Stimulated activated naive CD4-positive, alpha-beta T cell (primary cell): ENCODE results near the gene RAD52.
A peak's percentile ranks its signal among the peaks of the same experiment; 100 is the strongest.

Experiments
- DNase-seq, 6 experiments: peaks; one replicate each; lab custom pipeline; 2025; lab: John Stamatoyannopoulos, UW

Gene RAD52

DNA sequence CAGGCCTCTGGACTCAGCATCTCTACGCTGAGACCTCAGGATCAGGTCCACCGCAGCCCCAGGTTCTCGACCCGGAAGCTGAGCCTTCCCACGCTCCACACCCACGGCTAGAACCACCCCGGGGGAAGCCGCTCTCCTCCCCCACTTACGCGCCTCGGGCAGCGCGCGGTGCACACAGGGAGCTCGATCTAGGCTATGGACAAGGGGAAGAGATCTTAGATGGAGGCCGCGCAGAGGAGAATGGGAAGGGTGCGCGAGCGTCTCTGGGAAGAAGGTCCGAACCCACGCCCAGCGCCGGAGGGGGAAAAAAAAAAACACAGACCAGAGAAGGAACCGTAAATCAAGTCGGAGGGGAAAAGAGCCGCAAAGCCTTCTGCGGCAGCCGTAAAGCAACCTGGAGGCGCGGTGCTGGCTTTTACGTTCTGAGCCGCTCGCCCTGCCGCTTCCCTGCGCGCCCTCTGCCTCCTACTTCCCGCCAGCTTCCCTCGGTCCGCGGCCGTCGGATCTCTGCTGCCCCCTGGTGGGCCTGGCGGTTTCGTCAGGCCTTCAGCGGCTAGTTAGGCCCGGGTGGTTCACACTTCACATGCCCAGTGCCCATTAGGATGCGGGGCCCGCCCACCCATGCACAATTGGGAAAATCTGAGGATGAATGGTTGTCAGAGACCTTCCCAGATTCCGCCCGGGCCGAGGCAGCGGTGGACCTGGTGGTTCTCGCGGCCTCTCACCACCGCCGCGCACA, at the start of gene RAD52:
RAD52 (minus strand) TSS at position 242 of the 739 bp plus-strand sequence. CDS start 16,636 bp downstream, outside the sequence.
- peak; percentile 91 to 97 (median 94) for DNase-seq

DNA sequence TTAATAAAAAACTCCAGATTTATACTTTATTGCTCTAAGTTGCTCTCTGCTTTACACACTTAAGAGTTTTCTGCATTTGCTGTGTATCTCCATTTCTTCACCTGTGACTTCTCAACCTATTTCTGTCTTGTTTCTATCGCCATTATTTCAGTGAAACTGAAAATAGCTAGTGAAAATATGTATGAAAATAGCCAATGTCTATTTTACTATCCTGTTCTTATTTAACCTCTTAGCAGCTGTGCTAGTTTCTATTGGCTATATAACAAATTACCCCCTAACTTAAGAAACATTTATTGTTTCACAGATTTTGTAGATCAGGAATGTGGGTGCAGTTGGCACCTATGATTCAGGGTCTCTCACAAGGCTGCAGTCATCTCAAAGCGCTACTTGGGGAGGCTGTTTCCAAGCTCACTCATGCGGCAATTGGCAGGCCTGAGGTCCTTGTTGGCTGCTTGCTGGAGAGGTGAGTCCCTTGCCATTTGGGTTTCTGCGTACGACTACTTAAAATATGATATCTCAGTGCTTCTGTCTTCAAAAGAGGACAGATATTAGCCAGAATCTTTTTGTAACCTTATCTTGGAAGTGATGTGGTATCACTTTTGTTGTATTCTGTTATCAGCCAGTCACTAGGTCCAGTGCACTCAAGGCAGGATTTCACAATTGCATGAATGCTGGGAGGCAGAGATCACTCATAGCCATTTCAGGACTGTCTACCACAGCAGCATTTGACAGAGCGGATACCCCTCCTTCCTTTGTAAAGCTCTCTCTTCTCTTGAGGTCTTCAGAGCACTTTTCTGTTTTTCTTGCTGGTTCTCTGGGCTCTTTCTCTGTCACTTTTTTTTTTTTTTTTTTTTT, 48.8 kb upstream of the RAD52 start:
- DNase-seq = no peak

DNA sequence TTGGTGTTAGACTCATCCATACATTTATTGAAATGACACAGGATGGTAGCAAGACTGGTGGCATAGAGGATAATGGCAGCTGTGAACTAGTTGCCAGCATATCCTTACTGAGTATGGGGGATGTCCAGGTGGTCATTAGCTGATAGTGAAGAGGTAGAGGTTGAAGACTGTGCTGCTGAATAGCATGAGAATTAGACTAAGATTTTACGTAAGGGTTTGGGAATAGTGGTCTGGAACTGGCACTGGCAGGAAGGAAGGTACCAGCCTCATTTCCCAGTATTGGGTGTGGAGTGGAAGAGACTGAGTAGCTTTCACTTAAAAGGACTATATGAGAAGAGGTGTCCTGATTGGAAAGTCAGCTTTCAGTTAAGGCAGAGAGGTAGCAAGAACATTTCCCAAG, 48.0 kb upstream of the RAD52 start:
- DNase-seq = no peak

DNA sequence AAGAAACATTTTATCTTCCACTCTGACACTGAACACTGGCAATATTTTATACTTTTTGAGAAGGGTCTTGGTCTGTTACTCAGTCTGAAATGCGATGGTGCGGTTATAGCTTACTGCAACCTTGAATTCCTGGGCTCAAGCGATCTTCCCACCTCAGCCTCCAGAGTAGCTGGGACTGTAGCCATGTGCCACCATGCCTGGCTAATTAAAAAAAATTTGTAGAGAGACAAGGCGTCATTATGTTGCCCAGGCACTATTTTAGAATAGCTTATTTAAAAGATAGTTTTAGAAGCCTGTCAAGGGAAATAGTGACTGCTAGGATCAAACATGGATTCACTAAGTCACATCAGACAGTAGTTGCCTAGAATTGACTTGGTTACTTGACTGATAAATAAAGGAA, 47.4 kb upstream of the RAD52 start:
- DNase-seq = no peak

DNA sequence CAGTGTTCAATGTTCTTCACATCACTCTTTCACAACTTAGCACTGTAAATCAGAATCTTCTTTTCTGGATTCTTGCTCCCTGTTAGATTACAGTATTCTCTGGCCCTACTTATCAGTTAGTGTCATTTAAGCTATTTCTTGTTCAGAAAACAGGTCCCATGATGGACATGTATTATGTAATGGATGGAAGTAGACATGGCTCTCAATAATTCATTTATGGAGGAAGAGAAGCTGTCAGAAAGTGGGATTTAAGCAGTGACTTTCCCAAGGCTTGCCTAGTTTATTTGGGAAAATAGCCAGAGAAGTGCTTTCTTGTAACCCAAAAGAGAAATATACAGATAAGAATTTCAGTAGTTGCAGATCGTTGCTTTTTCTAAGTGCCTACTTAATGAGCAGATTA, 43.2 kb upstream of the RAD52 start:
- no peak for DNase-seq

DNA sequence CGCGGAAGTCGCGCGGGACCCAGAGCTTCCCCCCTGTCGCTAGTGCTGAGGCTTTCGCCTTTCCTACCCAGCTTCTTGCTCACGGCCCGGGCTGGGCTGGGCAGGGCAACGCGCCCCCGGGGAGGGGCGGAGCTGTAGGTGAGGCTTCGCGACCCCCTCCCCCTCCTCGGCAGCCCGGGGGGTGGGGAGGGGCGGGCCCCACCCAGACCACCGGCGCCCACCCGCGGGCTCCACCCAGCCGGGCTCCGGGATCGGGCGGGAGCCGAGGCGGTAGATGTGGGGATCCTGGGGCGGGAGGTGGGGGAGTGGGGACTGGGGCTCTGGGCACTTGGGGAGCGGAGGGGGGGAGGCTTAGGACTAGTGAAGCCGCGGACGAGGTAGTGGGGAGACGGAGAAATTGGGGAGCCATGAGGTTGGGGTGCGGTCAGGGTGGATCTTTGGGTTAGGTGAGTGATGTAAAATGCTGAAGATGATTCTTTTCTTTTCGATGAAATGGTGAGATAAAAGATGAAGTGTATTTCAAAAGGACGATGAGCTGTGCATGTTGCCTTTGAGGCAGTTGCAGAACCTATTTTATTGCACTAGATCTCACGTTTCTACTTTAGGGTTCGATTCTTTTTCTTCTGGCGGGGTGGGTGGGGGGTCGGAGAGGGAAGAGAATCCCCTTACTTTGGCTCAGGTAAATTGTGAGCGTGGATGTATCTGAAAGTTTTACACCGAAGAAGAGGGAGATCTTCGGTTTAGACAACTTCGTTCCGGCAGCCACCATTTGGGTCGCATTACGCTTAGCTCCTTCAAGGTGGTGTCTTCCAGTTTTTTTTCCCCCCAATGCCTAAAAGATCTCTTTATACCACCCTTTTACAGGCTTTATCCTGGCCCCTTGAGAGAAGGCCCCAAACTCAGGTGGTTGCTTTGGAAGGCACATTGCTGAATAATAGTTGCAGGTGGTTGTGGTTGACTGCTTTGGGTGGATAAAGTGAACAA, 42.1 kb upstream of the RAD52 start:
- peak in 4 of 6 experiments; percentile 19 to 77 (median 50) for DNase-seq

DNA sequence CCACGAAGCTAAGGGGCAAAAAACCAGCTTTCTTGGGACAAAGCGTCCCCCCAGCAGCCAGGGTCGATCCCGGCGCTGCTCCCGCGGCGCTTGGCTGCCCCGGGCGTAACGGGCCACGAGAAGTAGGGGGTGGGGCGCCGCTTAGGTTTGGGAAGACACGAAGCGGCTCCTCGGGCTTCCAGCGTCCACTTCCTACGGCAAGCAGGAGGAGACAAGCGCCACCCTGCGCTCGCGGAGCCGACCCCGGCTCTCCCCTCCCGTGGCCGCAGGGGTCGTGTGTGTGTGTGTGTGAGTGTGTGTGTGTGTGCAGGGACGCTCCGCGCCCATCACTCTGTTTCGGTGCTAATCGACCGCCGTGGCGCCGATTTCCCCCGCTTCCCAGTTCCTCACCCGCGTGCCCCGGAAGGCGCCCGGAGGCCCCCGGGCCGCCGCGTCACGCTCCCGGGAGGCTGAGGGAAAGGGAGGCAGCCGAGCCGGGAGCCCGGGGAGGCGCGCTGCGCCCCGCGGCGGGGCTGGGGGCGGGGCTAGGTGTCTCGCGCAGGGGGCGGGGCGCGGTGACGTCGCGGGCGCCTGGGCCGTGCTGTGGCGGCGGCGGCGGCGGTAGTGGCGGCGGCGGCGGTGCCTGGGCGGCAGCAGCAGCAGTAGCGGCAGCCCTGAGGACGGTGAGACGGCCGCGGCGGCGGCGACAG, 41.3 kb upstream of the RAD52 start, which contains the start of gene ERC1:
ERC1 (plus strand) TSS at position 563 of the 689 bp plus-strand sequence. CDS start 36,681 bp downstream, outside the sequence.
- DNase-seq = peak; percentile 73 to 92 (median 82)

DNA sequence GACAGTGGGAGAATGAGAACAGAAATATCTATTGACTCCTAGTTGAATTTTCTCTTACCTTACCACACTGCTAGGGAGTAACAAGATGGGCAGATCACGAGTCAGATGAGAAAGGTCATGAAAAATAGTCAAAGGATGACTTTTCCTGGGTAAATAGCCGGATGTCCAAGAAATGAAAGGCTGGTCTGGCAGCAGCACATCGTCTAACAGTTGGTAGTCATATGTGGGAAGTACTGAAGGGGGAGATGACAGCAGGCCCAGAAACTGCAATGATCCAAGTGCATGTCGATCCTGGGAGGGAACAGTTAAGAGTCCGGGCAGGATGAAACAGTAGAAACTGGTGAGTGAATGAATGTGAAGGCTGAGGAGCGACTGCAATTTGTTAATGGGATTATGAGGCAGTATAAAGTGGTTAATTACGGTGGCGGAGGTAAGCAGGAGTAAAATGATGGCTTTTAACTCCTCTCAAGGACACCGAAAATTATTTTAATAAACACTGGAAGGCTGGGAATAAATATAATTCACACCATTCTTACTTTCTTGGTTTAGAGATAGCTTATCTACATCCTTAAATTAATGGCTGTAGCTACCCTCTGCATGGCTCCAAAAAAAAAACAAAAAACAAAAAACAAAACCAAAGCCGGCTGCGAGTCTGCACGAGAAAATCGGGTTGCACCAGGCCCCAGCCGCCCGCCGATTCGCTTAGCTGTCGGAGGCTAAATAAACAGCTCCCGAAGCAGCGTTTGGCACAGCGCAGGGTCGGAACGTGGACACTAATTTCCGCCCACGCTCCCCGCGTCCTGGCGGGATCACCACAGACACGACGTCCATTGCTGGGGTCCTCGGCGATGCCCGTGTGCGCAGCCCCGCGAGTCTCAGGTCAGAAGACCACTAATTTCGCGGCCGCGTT, 40.5 kb upstream of the RAD52 start:
- peak in 5 of 6 experiments; percentile 22 to 71 (median 47) for DNase-seq

DNA sequence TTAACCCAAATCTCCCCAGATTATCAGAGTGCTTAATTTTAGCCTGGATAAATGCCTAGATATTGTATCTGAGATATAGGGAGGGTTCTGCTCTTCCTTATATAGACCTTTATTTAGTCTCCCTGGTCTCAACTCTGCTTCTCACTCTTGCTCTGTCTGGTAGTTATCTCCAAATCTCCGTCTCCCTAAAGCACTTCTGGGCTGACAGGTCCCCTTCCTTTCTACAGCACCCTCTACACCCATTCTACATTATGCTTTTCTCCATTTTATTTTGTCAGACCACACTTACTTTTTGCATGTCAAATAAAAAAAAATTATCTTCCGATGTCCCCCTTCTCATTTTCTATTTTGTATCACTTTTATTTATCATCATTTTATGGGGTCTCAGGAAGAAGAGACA, 39.6 kb upstream of the RAD52 start:
- no peak for DNase-seq

DNA sequence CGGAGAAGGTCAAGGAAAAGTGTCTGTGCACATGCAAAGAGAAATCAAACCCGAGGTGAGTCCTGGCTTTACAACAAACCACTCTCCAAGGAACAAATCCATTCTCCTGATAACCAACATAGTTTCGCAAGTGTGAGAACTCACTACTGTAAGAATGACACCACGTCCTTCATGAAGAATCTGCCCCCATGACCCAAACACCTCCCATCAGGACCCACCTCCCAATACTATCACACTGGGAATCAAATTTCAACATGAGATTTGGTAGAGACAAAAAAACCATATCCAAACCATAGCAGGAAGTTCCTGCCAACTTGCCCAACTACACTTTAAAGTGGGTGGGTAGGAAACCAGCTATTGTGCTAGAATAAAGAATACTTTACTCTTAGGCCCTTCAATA, 39.2 kb upstream of the RAD52 start:
- DNase-seq = peak in 2 of 6 experiments; percentile 4 to 21

DNA sequence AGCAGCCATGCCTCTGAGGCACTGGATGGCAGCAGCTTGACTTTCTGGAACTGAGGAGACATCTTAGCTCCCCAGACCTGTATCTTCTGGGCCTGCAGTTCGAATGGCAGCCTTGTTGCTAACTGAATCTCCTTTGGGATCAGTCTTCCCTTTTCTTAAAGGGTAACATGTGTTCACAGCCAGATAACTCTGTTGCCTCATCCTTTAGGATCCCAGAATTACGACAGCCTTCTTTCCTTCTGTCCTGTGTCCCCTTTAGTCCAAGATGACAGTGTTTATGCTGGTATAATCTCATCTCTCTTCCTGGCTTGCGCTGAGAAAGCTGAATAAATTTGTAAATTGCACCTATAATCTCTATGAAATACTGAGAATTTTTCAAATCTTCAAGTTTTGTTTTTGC, 32.5 kb upstream of the RAD52 start:
- no peak for DNase-seq

DNA sequence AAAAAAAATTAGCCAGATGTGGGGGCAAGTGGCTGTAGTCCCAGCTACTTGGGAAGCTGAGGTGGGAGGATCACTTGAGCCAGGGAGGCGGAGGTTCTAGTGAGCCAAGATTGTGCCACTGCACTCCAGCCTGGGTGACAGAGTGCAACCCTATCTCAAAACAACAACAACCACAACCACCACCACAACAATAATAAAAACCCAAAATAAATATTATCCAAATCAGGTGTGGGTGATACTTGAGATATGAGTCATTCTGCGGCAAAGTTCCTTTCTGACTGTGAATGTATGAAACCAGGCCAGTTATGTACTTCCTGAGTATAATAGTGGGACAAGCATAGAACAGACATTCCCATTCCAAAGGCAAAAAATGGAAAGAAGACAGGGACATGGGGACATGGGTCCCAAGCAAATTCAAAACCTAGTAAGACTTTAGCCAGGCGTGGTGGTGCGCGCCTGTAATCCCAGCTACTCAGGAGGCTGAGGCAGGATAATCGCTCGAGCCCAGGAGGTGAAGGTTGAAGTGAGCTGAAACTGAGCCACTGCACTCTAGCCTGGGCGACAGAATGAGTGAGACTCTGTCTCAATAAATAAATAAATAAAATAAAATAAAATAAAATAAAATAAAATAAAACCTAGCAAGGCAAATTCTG, 31.8 kb upstream of the RAD52 start:
- DNase-seq = no peak

DNA sequence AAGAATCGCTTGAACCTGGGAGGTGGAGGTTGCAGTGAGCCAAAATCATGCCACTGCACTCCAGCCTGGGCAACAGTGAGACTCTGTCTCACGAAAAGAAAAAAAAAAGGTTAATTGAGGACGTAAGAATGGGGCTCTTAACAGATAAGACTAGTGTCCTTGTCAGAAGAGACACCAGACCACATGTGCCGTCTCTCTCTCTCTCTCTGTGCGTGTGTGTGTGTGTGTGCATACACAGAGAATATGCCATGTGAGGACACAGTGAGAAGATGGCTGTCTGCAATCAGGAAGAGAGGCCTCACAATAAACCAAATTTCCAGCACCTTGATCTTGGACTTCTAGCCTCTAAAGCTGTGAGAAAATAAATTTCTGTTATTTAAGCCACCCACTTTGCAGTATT, 29.9 kb upstream of the RAD52 start:
- DNase-seq = no peak

DNA sequence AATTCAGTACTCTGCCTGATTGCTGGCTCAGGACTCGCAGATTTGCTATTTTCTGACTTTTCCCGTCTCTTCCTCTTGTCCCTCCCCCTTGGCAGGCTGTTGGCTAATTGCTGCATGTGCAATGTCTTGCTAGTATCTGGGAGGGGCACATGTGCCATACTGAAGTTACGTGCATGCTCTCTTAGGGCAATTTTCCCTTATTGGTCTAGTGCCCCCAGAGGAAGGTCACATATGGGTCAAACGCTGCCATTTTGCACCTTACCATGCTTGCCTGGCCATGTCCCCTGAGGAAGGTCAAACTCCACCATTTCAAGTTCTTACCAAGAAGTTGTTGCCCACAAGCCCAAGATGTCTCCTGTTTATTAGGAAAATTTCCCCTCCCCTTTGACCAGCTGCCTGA, 27.7 kb upstream of the RAD52 start:
- DNase-seq = no peak

DNA sequence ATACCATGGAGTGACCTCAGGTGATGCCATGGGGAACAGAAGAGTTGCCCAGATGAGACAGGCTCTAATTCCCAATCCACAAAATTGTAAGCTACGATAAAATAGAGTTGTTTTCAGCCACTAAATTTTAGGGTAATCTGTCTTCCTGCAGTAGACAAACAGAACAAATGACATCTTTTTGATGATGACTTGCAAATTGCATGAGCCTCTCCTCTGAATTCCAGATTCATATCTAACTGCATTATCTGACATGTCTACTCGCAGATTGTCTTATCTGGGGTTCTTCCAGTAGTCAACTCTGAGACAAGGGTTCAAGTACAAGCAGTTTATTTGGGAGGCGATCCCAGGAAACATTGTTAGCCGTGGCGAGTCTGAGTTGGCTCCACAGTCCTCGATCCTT, 27.1 kb upstream of the RAD52 start:
- DNase-seq = no peak

DNA sequence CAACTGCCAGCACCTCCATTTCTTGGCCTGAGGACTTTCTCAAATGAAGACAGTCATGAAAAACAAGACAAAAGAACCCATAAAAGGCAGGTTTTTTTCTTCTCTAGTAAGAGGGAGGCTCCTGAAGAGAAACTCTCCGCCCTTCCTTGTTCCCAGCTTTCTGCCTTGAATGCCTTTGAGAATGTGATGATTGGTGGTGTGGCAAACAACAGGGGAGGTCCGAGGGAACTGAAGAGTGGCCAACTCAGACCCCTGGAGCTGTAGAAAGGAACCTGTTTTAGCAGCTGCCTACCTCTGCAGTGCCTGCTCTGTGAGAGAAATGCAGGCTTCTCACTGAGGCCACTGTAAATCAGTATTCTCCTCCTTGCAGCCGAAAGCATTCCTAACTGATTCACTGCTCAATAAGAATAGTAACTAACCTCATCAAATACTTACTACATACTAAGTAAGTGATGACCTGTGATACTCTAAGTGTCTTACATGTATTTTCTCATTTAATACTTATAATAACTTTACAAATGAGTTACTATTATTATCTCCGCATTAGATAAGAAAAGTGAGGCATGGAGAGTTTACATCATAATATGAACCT, 24.9 kb upstream of the RAD52 start:
- no peak for DNase-seq

DNA sequence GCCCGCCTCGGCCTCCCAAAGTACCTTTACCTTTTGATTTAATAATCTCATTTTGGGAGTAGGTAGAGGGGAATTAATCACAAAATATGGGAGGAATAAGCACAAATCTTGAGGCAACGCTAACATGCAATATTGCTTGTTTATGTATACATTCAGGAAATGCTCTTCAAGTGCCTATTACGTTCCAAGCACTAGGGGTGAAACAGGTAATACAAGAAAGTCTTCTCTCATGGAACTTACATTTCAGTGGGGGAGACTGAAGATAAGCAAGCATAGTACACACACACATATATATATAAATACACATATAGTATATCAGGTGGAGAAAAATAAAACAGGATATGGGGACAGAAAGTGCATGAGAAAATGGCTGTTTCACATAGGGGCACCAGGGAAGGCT, 22.5 kb upstream of the RAD52 start:
- no peak for DNase-seq

DNA sequence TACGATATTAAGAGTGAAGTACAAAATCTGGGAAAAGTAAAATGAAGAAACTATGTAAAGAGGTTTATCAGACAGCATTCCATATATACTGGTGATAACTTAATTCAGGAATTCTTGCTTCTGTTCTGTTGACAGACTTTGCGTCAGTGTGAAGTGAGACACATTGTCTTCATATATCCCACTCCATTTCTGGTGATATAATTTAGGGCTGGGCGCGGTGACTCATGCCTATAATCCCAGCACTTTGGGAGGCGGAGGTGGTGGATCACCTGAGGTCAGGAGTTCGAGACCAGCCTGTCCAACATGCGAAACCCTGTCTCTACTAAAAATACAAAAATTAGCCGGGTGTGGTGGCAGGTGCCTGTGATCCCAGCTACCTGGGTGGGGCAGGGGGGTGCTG, 20.3 kb upstream of the RAD52 start:
- no peak for DNase-seq

DNA sequence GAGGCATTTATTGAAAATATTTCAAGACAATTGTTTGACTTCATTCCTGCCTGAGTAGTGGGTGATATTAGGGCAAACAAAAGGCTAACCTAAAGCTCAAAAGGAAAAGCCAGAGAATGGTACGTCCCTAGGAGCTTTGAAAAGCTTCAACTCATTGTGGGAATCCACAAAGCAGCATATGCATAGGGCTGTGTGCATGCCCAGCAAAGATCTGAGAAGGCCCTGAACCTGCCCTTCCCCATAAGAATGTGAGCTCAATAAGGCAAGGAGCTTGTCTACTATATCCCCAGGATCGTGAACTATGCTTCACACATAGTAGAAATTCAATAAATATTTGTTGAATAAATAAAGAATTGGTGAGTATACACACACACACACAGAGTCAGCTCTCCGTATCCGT, 19.1 kb upstream of the RAD52 start:
- DNase-seq = no peak
